ENCODE results near the gene MARK3.

- TF ChIP-seq POLR2A (IDR thresholded peaks at IDR 0.05), result no peak
- TF ChIP-seq, protein P1, sequence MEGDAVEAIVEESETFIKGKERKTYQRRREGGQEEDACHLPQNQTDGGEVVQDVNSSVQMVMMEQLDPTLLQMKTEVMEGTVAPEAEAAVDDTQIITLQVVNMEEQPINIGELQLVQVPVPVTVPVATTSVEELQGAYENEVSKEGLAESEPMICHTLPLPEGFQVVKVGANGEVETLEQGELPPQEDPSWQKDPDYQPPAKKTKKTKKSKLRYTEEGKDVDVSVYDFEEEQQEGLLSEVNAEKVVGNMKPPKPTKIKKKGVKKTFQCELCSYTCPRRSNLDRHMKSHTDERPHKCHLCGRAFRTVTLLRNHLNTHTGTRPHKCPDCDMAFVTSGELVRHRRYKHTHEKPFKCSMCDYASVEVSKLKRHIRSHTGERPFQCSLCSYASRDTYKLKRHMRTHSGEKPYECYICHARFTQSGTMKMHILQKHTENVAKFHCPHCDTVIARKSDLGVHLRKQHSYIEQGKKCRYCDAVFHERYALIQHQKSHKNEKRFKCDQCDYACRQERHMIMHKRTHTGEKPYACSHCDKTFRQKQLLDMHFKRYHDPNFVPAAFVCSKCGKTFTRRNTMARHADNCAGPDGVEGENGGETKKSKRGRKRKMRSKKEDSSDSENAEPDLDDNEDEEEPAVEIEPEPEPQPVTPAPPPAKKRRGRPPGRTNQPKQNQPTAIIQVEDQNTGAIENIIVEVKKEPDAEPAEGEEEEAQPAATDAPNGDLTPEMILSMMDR (IDR thresholded peaks at IDR 0.05), result no peak
Measured at GRCh38 chr14:103533999-103534575, 148.9 kb downstream of the MARK3 start.
